IPS DF 4.7 (cell line): ENCODE data around the gene SHQ1.
"Not testable (repeated sequence)": the region's sequence is repeated elsewhere in the genome, so short reads cannot be mapped to it uniquely, and the experiment has no call there.

Source experiments
- DNase-seq: peaks from one replicate; pipeline ENCODE4 v3.0.0-alpha.2; 2013; ENCODE audit warnings: low spot score; ENCODE audit errors: extremely low read depth

SHQ1 gene

GRCh38 chr3:72721683-72722381, 126.4 kb downstream of the SHQ1 start:
- no peak for DNase-seq

GRCh38 chr3:72720566-72720965, 127.7 kb downstream of the SHQ1 start:
- DNase-seq: no peak

GRCh38 chr3:72719137-72719536, 129.1 kb downstream of the SHQ1 start:
- no peak for DNase-seq

GRCh38 chr3:72714135-72714534, 134.1 kb downstream of the SHQ1 start:
- DNase-seq: not testable (repeated sequence)

- not testable (repeated sequence) for DNase-seq
Measured at GRCh38 chr3:72710471-72710870, 137.8 kb downstream of the SHQ1 start.

- DNase-seq: no peak
Measured at GRCh38 chr3:72708441-72708840, 139.8 kb downstream of the SHQ1 start.

- DNase-seq: no peak
Measured at GRCh38 chr3:72702997-72703396, 145.2 kb downstream of the SHQ1 start.

- no peak for DNase-seq
Measured at GRCh38 chr3:72702390-72702789, 145.9 kb downstream of the SHQ1 start.

GRCh38 chr3:72700106-72700505, 148.1 kb downstream of the SHQ1 start:
- no peak for DNase-seq

GRCh38 chr3:72699631-72700030, 148.6 kb downstream of the SHQ1 start:
- no peak for DNase-seq
